ENCODE data around the gene RBM28.

DNA sequence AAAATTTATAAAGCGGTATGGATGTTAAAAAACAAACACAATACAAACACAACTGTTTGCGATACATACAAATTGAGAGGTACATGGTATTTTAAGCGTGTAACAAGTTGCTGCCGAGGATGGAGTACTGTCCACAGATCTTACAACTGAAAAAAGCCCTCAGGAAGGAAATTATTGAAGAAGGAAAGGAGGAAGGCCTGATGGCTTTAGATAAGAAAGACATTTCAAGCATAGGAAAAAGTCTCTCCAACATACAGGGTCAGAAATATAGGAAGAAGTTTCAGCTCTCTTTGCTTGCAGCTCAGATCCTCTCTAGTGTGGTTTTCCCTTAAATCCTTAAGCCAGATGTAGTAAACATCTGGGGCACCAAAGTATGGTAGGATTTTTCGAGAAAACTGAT, 25.0 kb downstream of the RBM28 start:
- TF ChIP-seq, protein P1, sequence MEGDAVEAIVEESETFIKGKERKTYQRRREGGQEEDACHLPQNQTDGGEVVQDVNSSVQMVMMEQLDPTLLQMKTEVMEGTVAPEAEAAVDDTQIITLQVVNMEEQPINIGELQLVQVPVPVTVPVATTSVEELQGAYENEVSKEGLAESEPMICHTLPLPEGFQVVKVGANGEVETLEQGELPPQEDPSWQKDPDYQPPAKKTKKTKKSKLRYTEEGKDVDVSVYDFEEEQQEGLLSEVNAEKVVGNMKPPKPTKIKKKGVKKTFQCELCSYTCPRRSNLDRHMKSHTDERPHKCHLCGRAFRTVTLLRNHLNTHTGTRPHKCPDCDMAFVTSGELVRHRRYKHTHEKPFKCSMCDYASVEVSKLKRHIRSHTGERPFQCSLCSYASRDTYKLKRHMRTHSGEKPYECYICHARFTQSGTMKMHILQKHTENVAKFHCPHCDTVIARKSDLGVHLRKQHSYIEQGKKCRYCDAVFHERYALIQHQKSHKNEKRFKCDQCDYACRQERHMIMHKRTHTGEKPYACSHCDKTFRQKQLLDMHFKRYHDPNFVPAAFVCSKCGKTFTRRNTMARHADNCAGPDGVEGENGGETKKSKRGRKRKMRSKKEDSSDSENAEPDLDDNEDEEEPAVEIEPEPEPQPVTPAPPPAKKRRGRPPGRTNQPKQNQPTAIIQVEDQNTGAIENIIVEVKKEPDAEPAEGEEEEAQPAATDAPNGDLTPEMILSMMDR (IDR thresholded peaks at IDR 0.05), result no peak
- no peak for TF ChIP-seq POLR2A (IDR thresholded peaks at IDR 0.05)
